Mesodermal cell (in vitro differentiated cells): ENCODE results near the gene ATP13A3.

Experiments used
- H3K27ac ChIP-seq: 2 replicates; pipeline ENCODE4 v1.7.0; 2013; ENCODE audit warnings: mild to moderate bottlenecking, low read depth, low read length, moderate library complexity; ENCODE audit not compliant: severe bottlenecking
- H3K36me3 ChIP-seq: 2 replicates; pipeline ENCODE4 v1.7.1; 2013; ENCODE audit warnings: mild to moderate bottlenecking, low read length, moderate library complexity; ENCODE audit not compliant: control insufficient read depth, insufficient read depth
- H3K4me1 ChIP-seq: one replicate; pipeline ENCODE4 v1.7.1; 2013; ENCODE audit warnings: mild to moderate bottlenecking, low read length; ENCODE audit not compliant: insufficient read depth, control insufficient read depth, poor library complexity, severe bottlenecking
- H3K4me3 ChIP-seq: 2 replicates; pipeline ENCODE4 v1.7.0; 2013; ENCODE audit warnings: low read length, control low read depth, mild to moderate bottlenecking; ENCODE audit not compliant: insufficient read depth, poor library complexity, severe bottlenecking; ENCODE audit errors: extremely low read depth
- H3K9me3 ChIP-seq: 2 replicates; pipeline ENCODE4 v1.7.1; 2013; ENCODE audit warnings: mild to moderate bottlenecking, low read length, moderate library complexity; ENCODE audit not compliant: control insufficient read depth
- WGBS, 2 experiments: methylation state at CpG; one replicate each; pipeline ENCODE4 v1.1.5; 2013; ENCODE audit warnings: missing lambda C conversion rate in 2 of 2; ENCODE audit not compliant: insufficient coverage in 2 of 2; 5-methylcytosine and 5-hydroxymethylcytosine counted together

The ATP13A3 gene

DNA sequence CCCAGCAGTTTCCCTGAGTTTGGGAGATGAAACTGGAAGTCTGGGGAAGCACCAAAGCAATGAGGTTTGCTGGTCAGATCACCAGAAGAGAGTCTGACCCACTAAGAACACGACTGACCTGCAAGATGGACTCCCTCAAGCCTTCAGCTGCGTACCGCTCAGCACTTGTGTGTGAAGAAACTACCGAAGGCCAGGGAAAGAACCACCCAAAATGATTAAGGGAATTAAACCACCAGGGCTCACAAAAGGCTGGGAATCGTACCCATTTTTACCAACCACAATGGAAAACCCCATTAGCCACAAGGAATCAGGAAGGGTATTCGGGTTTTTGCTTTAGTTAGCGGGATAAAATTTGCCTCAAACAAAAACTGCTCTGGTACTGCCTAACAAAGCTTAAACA, 21.6 kb downstream of the ATP13A3 start:
- 92 to 96% methylated on average over 4 to 5 of the region's 7 CpGs for WGBS, 2 experiments
- Histone ChIP-seq H3K4me3 (no peak overlapping the region), H3K27ac (no peak overlapping the region), H3K36me3 (peaks cover 25% of the 10 kb centered on the region), H3K9me3 (no peaks in the 10 kb centered on the region), H3K4me1 (no peaks in the 10 kb centered on the region)

DNA sequence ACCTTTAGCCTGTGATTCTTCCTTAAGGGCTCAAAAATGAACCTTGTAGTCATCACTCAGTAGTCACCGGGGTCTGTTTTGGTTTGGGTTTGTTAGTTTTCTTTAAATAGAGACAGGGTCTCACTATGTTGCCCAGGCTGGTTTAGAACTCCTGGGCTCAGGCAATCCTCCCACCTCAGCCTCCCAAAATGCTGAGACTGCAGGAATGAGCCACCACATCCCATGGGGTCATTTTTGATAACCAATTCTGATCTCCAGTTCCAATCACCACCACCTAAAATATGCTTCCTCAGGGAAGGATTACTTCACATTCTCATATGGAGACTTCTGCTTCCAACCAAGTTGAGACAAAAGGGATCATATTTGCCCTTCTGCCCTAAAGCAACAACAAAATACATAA, 22.1 kb downstream of the ATP13A3 start:
- Histone ChIP-seq H3K27ac (no peak overlapping the region), H3K4me1 (no peaks in the 10 kb centered on the region), H3K4me3 (no peak overlapping the region), H3K36me3 (peaks cover 30% of the 10 kb centered on the region), H3K9me3 (no peaks in the 10 kb centered on the region)
- WGBS, 2 experiments: 86% methylated on average over 1 of the region's 1 CpG; no CpG with 5 or more reads in 1 of the 2 experiments

DNA sequence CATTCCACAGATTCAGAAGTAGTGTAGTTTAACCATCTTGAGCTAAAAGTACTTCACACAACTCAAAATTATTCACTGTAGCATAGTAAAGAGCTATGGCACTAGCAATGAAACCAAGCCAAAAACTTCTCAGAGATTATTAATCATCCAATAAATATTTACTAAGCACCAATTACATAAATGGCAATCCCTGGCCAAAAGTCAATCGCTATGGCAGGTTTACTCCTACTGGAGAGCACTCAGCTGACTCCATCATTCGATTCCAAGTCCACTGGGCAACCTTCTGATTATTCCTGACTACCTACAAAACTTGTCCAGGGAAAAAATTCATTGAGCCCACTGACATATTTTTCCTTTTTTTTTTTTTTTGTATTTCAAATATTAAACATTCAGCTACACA, 23.9 kb downstream of the ATP13A3 start:
- Histone ChIP-seq H3K4me3 (no peak overlapping the region), H3K9me3 (no peaks in the 10 kb centered on the region), H3K4me1 (no peaks in the 10 kb centered on the region), H3K36me3 (peaks cover 39% of the 10 kb centered on the region), H3K27ac (no peak overlapping the region)
- WGBS, 2 experiments: 94 to 100% methylated on average over 1 to 2 of the region's 2 CpGs

DNA sequence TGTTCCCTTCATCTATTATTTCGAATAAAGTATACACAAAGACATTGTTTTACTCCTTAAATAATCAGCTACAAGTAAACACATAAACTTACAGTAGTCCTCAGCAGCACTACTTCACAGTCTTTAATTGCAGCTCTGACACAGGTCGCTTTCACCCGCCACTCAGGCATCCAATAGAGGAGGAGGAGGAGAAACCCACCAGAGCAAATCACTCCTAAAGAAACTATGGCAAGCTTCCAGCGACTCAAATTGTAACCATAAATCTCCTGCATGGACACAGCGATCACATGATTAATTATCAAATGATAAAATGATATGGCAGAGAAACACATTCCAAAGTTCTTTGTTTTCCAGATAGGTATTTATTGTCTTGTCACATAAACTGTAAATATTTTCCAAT, 26.2 kb downstream of the ATP13A3 start:
- Histone ChIP-seq H3K36me3 (peaks cover 50% of the 10 kb centered on the region), H3K4me3 (no peak overlapping the region), H3K27ac (no peak overlapping the region), H3K9me3 (no peaks in the 10 kb centered on the region), H3K4me1 (no peaks in the 10 kb centered on the region)
- 93 to 100% methylated on average over 1 of the region's 5 CpGs for WGBS, 2 experiments

DNA sequence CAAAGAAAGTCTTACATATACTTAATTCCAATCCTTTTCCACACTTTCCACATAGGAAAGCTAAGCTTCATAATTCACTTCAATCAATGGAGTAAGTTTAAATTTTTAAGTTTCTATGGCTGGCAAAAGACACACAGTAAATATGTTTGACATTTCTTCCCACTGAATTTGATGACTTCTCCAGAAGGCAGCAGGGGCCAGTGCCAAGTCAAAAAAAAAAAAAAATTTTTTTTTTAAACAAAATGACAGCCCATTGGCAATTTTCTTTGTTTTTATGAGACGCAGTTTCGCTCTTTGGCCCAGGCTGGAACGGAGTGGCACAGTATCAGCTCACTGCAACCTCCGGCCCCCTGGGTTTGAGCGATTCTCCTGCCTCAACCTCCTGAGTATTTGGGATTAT, 28.7 kb downstream of the ATP13A3 start:
- H3K36me3 ChIP-seq: peaks cover 61% of the 10 kb centered on the region
- no peaks in the 10 kb centered on the region for H3K9me3 ChIP-seq
- no peaks in the 10 kb centered on the region for H3K4me1 ChIP-seq
- no peak overlapping the region for H3K27ac ChIP-seq
- H3K4me3 ChIP-seq: no peak overlapping the region
- 96 to 100% methylated on average over 3 of the region's 5 CpGs for WGBS, 2 experiments

DNA sequence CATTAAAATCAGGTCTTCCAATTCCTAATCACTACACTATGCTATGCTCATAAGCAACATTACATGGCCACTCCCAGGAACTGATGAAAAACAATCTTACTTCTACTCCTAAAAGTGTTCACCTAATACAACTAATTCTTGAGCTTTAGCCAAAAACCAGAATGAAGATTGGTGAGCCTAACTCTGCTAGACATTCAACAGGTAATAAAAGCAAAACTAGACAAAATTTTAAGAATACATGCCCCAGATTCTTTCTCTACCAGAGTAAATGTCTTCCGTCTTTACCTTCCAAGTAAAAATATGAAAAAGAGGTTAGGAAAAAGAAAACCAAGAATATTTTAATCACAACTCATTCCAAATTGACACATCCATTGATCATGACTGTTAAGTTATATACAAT, 31.3 kb downstream of the ATP13A3 start:
- WGBS, 2 experiments: 100% methylated on average over 1 of the region's 1 CpG; no CpG with 5 or more reads in 1 of the 2 experiments
- no peak overlapping the region for H3K27ac ChIP-seq
- no peak overlapping the region for H3K4me3 ChIP-seq
- H3K36me3 ChIP-seq: peaks cover 65% of the 10 kb centered on the region
- H3K4me1 ChIP-seq: no peaks in the 10 kb centered on the region
- no peaks in the 10 kb centered on the region for H3K9me3 ChIP-seq

DNA sequence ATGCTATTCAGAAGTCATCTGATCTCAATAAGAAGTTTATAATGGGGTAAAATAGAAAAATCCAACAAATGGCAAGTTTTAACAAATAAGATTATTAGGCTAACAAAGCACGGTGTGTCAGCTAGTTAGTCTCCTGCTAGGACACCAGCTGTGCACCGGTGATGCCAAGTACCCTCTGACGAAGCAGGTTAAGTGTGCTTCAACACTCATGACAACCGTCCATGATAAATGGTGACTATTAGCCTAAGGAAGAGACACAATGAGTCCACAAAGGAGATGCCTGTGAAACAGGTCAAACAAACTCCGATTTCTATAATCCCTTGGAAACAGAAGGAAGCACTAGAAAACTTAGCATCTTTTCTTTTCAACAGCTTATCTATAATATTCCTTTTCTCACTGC, 36.5 kb downstream of the ATP13A3 start:
- H3K4me3 ChIP-seq: no peak overlapping the region
- 96% methylated on average over 5 of the region's 5 CpGs for WGBS, 2 experiments
- no peak overlapping the region for H3K27ac ChIP-seq
- no peaks in the 10 kb centered on the region for H3K4me1 ChIP-seq
- H3K9me3 ChIP-seq: no peaks in the 10 kb centered on the region
- H3K36me3 ChIP-seq: peaks cover 76% of the 10 kb centered on the region

DNA sequence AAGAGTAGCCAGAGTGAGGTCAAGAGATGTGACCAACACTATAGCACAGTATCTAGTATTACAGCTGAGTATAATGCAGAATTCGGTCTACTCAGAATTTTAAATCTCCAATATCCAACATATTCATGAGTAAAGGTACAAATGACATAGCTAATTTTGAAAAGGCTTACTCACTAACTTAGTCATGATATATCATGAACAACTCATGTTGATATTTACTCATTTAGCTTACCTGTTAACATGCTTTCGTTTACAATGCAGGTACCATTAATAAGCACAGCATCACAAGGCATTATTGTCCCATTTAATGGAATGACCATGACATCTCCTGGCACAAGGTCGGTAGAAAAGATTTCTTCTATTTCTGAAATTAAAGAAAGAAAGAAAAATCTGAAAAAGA, 36.9 kb downstream of the ATP13A3 start:
- no peak overlapping the region for H3K27ac ChIP-seq
- WGBS, 2 experiments: 80% methylated on average over 1 of the region's 3 CpGs; no CpG with 5 or more reads in 1 of the 2 experiments
- H3K4me1 ChIP-seq: no peaks in the 10 kb centered on the region
- H3K36me3 ChIP-seq: peaks cover 77% of the 10 kb centered on the region
- H3K9me3 ChIP-seq: no peaks in the 10 kb centered on the region
- H3K4me3 ChIP-seq: no peak overlapping the region

DNA sequence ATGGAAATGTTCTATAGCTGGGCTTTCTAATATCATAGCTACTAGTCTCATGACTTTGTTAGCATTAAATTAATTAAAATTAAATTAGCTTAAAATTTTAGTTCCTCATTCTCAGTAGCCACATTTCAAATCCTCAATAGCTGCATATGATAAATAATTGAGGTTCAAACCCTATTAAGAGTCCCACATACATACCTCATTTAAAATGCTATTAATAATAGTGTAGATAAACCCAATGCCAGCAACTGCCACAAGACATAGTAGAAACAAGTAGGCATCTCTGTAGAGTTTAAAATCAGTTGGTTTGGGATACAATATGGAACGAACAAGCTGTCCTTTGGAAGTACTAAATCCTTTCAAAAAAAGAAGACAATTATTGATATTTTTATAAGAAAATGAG, 39.1 kb downstream of the ATP13A3 start:
- no peak overlapping the region for H3K4me3 ChIP-seq
- no CpG with 5 or more reads among the region's 1 CpG for WGBS, 2 experiments
- H3K27ac ChIP-seq: no peak overlapping the region
- no peaks in the 10 kb centered on the region for H3K4me1 ChIP-seq
- peaks cover 67% of the 10 kb centered on the region for H3K36me3 ChIP-seq
- H3K9me3 ChIP-seq: no peaks in the 10 kb centered on the region

DNA sequence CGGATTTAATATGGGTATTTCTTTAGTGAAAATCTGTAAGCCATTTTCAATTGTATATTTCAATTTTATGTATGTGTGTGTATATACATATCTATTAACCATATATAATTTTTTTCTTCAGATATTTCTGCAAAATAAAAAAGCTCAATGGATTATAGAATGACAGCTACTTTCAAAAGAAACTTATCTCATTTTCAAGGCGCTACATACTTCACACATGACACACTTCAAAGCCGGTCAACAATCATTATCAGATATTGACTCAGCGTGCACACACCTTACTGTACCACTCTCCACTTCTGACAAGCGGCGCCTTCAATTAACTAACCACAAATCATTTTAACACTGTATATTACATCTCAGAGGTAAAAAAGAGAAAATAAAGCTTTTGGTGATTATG, 39.6 kb downstream of the ATP13A3 start:
- Histone ChIP-seq H3K36me3 (peaks cover 63% of the 10 kb centered on the region), H3K9me3 (no peaks in the 10 kb centered on the region), H3K27ac (no peak overlapping the region), H3K4me1 (no peaks in the 10 kb centered on the region), H3K4me3 (no peak overlapping the region)
- 92% methylated on average over 3 of the region's 6 CpGs; no CpG with 5 or more reads in 1 of the 2 experiments for WGBS, 2 experiments

DNA sequence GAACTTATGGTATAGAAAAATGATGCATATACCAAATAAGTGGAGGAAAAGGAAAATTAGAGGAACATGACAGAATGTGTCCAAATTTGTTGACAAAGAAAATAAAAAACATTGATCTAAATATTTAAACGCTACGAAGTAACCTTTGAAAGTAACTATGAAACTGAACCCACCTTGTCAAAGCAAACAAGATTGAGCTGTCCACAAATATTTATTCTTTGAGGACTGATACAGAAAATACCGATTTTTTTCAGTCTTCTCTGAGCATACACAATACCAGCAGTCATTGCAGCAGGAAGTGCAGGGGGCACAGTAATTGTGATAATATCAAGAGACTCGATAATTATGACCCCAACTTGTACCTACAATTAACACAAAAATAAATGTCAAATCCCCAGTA, 40.0 kb downstream of the ATP13A3 start:
- H3K4me1 ChIP-seq: no peaks in the 10 kb centered on the region
- H3K36me3 ChIP-seq: peaks cover 59% of the 10 kb centered on the region
- WGBS, 2 experiments: no CpG with 5 or more reads among the region's 4 CpGs
- H3K27ac ChIP-seq: no peak overlapping the region
- H3K4me3 ChIP-seq: no peak overlapping the region
- H3K9me3 ChIP-seq: no peaks in the 10 kb centered on the region
